ENCODE measurements around the gene RCN1.
A peak's percentile ranks its signal among the peaks of the same experiment; 100 is the strongest.

RCN1 gene

DNA sequence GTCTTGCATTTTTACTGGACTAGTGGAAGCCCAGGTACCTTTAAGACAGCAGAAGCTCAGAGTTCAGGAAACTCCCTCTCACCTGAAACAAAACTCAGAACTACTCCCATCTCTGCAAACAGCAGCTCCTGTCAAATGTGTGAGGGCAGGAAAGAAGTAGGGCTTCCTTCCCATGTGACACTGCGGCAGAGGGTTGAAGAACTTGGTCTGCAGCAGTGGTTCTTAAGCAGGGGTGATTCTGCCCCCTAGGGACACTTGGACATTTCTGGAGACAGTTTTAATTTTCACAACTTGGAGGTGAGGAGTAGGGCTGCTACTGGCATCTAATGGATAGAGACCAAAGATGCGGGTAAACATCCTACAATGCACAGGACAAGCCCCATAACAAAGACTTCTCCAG, 63.4 kb downstream of the RCN1 start:
- DNase-seq = peak; percentile 39

Data from fibroblast of skin of scalp (primary cell).